Body of pancreas (tissue), 4 donors: ENCODE data around the gene ZRANB1. TPM values are rescaled to one million over a fixed set of nuclear protein-coding genes. Genes with fewer than 3 reads are reported as not detected.
A peak's percentile ranks its signal among the peaks of the same experiment; 100 is the strongest.

ENCODE experiments used
- ATAC-seq: fragments of 150-250 bp; one replicate; pipeline ENCODE4 v1.9.1; 2016
- DNase-seq, 4 donors: peaks; one replicate each; pipeline ENCODE4 v3.0.0-alpha.2; 2019
- H3K27ac ChIP-seq, 4 donors: fragments of 200-600 bp; sonication (generic); 1 replicate in 3 of 4; 2 replicates in 1 of 4; pipeline versions ENCODE4 v1.5.1 to v1.6.1; 2016 to 2019; ENCODE audit warnings: mild to moderate bottlenecking in 1 of 4, mixed read lengths in 1 of 4, moderate library complexity in 1 of 4
- H3K27me3 ChIP-seq, 2 donors: fragments of 200-600 bp; sonication (generic); one replicate each; pipeline ENCODE4 v1.6.0; 2016; ENCODE audit warnings: mild to moderate bottlenecking in 1 of 2
- H3K36me3 ChIP-seq, 2 donors: fragments of 200-600 bp; sonication (generic); replicated peaks in 1 of 2; 2 replicates each; pipeline ENCODE4 v1.5.1; 2016; ENCODE audit warnings: low read depth in 2 of 2; ENCODE audit not compliant: insufficient read depth in 1 of 2
- H3K4me1 ChIP-seq: fragments of 200-600 bp; sonication (generic); one replicate; pipeline ENCODE4 v1.6.0; 2016
- H3K4me3 ChIP-seq, 2 donors: fragments of 200-600 bp; sonication (generic); 1 replicate in 1 of 2; 2 replicates in 1 of 2; pipeline ENCODE4 v1.5.1; 2016 to 2019
- H3K9me3 ChIP-seq, 3 donors: fragments of 200-600 bp; sonication (generic); 1 replicate in 2 of 3; 2 replicates in 1 of 3; pipeline ENCODE4 v1.5.1; 2016
- CTCF ChIP-seq, 7 experiments: fragments of 450-650 bp in 4 of 7; fragments of 200-600 bp in 3 of 7; sonication (generic) in 3 of 7; IDR thresholded peaks; one replicate each; pipeline ENCODE4 v1.5.1; 2016 to 2019; ENCODE audit warnings: antibody characterized with exemption in 7 of 7
- POLR2A ChIP-seq, 3 donors: fragments of 450-650 bp; IDR thresholded peaks; one replicate each; pipeline ENCODE4 v1.6.1; 2016; ENCODE audit warnings: antibody characterized with exemption in 3 of 3, mild to moderate bottlenecking in 2 of 3
- WGBS, 2 donors: methylation state at CpG; one replicate each; pipeline ENCODE4 v1.1.5; 2017; 5-methylcytosine and 5-hydroxymethylcytosine counted together
- intact Hi-C: fragments of 100-400 bp; cut with DNase I; formaldehyde crosslinking; loops from one replicate; pipeline ENCODE4 v1.15.1; 2023
- total RNA-seq, 2 donors: library from RNA; depleted of rRNA; stranded (reverse); fragments of >200 nt; gene quantifications; one replicate each; pipeline ENCODE4 v1.1.0, GENCODE V29; 2016

The ZRANB1 gene
- total RNA-seq, 2 donors from 2014 or later: 12.2 to 21.1 TPM

DNA sequence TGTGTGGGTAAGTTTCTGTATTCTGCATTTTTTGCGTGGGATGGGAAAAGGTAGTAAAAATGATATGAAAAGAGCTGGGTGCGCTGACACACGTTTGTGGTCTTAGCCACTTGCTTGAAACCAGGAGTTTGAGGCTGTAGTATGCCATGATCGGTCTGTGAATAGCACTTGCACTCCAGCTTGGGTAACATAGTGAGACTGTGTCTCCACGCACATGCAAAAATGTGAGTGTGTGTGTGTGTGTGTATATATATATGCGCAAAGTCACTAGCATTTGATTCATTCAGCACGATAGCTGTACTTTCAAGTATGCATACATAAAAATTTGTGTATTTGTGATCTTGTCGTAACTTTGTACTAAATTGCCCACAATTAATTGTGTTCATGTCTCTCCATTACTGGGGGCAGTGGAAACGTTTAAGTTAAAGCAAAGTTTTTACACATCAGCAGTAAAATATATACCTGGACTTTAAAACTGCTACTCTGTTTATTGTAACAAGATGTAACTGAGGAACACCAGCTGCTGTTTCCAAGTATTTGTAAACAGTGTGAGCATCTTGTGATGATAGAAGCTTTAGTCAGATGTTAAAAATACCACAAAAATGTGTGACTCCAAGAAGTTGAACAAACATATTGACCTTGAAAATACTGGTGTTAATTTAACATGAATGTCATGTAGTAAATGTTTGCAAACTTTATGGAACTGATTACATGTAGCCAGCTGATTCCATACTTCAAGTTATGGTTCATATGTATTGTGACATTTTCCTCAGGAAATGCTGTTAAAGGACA, 1.6 kb downstream of the ZRANB1 start:
- Histone ChIP-seq H3K27me3 (no peaks in the 10 kb centered on the region), H3K4me3 (no peak overlapping the region), H3K36me3 (no peaks in the 10 kb centered on the region), H3K27ac (peak overlapping the region in 1 of 4 donors; percentile 16), H3K4me1 (peaks cover 54% of the 10 kb centered on the region), H3K9me3 (no peaks in the 10 kb centered on the region)
- no peak for TF ChIP-seq CTCF (IDR thresholded peaks at IDR 0.05)
- TF ChIP-seq POLR2A (IDR thresholded peaks at IDR 0.05): no peak
- intact Hi-C loops: no loop called here
- no peak for DNase-seq
- 81 to 85% methylated on average over 9 of the region's 9 CpGs for WGBS, 2 donors
- ATAC-seq: no peak

DNA sequence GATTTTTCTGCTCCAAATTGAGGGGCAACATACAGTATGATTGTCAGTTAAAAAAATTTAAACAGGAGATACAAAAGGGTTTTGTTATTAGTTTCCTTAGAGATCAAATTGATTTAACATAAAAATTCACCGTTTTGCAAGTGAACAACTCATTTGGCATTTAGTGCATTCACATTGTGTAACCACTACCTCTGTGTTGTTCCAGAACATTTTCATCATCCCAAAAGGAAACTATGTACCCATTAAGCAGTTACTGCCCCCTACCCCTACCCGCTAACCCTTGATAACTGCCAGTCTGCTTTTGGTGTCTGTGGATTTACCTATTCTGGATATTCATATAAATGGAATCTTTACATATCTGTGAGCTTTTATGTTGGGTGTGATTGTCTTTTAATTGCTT, 3.1 kb downstream of the ZRANB1 start:
- no peak for DNase-seq
- WGBS, 2 donors: 65 to 77% methylated on average over 2 of the region's 2 CpGs
- intact Hi-C loops: no loop called here
- H3K9me3 ChIP-seq: no peaks in the 10 kb centered on the region
- ATAC-seq: no peak
- peaks cover 41% of the 10 kb centered on the region for H3K4me1 ChIP-seq
- no peaks in the 10 kb centered on the region for H3K36me3 ChIP-seq
- no peak overlapping the region for H3K4me3 ChIP-seq
- no peak overlapping the region for H3K27ac ChIP-seq
- TF ChIP-seq POLR2A (IDR thresholded peaks at IDR 0.05) (no peak), CTCF (IDR thresholded peaks at IDR 0.05) (no peak)
- H3K27me3 ChIP-seq: no peaks in the 10 kb centered on the region

DNA sequence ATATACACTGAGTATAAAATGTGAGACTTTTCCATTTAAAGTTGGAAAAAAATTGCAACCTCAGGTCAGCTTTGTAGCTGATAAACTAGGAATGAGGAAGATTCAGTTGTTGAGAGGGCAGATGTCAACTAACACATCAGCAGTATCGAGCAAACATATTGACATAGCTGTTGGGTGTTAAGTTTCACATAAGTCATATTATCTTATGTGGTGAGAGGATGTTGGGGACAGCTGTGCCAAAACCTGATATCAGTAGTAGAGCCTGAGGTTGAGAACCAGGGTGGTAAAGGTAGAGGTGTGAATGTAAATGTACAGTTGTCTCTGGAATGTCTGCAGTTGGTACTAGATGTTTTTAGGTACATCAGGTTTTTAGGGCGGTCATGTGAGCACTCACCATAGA, 5.0 kb downstream of the ZRANB1 start:
- TF ChIP-seq POLR2A (IDR thresholded peaks at IDR 0.05) (no peak), CTCF (IDR thresholded peaks at IDR 0.05) (no peak)
- Histone ChIP-seq H3K36me3 (no peaks in the 10 kb centered on the region), H3K27me3 (no peaks in the 10 kb centered on the region), H3K9me3 (no peaks in the 10 kb centered on the region), H3K4me3 (no peak overlapping the region), H3K4me1 (peaks cover 34% of the 10 kb centered on the region), H3K27ac (no peak overlapping the region)
- no peak for DNase-seq
- intact Hi-C loops: no loop called here
- WGBS, 2 donors: 51 to 63% methylated on average over 2 of the region's 2 CpGs
- no peak for ATAC-seq

DNA sequence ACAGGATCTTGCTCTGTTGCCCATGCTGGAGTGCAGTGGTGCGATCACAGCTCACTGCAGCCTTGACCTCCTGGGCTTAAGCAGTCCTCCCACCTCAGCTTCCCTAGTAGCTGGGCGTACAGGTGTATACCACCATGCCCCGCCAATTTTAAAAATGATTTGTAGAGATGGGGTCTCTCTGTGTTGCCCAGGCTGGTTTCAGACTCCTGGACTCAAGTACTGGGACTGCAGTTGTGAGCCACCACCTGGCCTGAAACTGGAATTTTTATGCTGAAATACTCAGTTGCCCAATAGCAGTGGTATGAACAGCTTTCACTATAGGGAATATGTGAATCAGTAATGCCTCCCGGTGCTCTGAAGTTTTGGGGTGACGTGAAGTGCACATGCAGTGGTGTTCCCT, 7.6 kb downstream of the ZRANB1 start:
- Histone ChIP-seq H3K27me3 (no peaks in the 10 kb centered on the region), H3K4me1 (peaks cover 25% of the 10 kb centered on the region), H3K36me3 (no peaks in the 10 kb centered on the region), H3K27ac (no peak overlapping the region), H3K9me3 (no peaks in the 10 kb centered on the region), H3K4me3 (no peak overlapping the region)
- 93% methylated on average over 4 to 5 of the region's 5 CpGs for WGBS, 2 donors
- no peak for TF ChIP-seq CTCF (IDR thresholded peaks at IDR 0.05)
- no peak for TF ChIP-seq POLR2A (IDR thresholded peaks at IDR 0.05)
- no peak for ATAC-seq
- intact Hi-C loops: no loop called here
- no peak for DNase-seq

DNA sequence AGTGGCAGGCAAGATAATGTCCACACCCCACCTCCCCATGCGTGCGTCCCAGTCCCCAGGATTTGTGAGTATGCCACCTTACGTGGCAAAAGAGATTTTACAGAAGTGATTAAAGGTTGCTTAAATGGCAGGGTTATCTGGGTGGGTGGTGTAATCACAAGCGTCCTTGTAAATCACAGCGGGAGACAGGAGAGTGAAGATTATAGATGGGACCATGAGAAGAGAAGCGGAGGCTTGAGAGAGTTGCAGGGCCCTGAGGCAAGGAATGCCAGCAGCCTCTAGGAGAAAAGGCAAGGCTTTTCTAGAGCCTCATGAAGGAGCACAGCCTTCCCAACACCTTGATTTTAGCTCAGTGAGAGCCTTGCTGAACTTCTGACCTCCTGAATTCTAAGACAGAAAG, 10.2 kb downstream of the ZRANB1 start:
- no peaks in the 10 kb centered on the region for H3K9me3 ChIP-seq
- 70 to 83% methylated on average over 6 of the region's 6 CpGs for WGBS, 2 donors
- no peak overlapping the region for H3K4me3 ChIP-seq
- DNase-seq (no peak), ATAC-seq (no peak)
- intact Hi-C loops: no loop called here
- H3K36me3 ChIP-seq: no peaks in the 10 kb centered on the region
- no peaks in the 10 kb centered on the region for H3K27me3 ChIP-seq
- TF ChIP-seq CTCF (IDR thresholded peaks at IDR 0.05) (no peak), POLR2A (IDR thresholded peaks at IDR 0.05) (no peak)
- no peak overlapping the region for H3K27ac ChIP-seq
- peaks cover 31% of the 10 kb centered on the region for H3K4me1 ChIP-seq
